ENCODE results near the gene THTPA. TPM values are rescaled to one million over a fixed set of nuclear protein-coding genes. Genes with fewer than 3 reads are reported as not detected.

Gene THTPA
- total and polyA plus RNA-seq, 2 of the 13 experiments (the other 11 are each of a cell fraction or from before 2014, with no cell fraction given) = 7.4 to 8.7 TPM

DNA sequence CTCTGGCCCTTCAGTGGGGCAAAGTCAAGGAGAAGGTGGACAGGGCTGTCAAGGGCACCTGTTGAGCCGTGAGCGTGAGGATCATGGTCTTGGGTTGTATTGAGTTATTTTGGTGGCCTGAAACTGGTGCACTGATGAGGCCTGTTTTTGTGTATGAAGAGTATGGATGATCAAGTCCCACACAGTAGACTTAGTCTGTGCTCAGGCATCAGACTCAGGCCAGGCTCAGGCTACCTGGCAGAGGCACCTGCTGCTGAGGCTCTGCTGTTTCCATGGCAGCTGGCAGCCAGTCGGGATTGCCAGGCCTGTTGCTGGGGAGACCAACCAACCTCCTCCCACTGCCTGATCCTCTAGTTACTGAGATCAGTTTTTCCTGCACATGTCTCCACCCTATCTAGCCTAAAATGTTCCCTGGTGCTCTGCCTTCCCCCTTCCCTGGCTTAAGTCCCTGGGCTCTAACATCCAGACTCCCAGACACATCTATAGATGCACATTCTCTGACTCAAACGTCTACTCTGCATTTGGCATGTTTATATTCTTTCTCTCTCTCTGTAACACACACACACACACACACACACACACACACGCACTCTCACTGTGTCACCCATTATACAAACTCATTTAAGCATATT lies 17.4 kb downstream of the THTPA start (continued):
- TF ChIP-seq, protein P1, sequence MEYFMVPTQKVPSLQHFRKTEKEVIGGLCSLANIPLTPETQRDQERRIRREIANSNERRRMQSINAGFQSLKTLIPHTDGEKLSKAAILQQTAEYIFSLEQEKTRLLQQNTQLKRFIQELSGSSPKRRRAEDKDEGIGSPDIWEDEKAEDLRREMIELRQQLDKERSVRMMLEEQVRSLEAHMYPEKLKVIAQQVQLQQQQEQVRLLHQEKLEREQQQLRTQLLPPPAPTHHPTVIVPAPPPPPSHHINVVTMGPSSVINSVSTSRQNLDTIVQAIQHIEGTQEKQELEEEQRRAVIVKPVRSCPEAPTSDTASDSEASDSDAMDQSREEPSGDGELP (IDR thresholded peaks at IDR 0.05; ENCODE audit: borderline replicate concordance, low read depth) = no peak
- TF ChIP-seq SMAD1 (CRISPR knock-in tag; IDR thresholded peaks at IDR 0.05; ENCODE audit: borderline replicate concordance, low read depth) (no peak), TOPORS (CRISPR knock-in tag; IDR thresholded peaks at IDR 0.05) (no peak), ZNF562 (CRISPR knock-in tag; IDR thresholded peaks at IDR 0.05; ENCODE audit: borderline replicate concordance) (no peak), RFX3 (CRISPR knock-in tag; IDR thresholded peaks at IDR 0.05) (no peak), ZNF383 (CRISPR knock-in tag; IDR thresholded peaks at IDR 0.05; ENCODE audit: borderline replicate concordance) (no peak), ZBTB7A (CRISPR knock-in tag; IDR thresholded peaks at IDR 0.05) (no peak), NRL (CRISPR knock-in tag; IDR thresholded peaks at IDR 0.05; ENCODE audit: borderline replicate concordance) (0 out of 2 replicates have a peak, but pooled peaks have one; percentile 49), U2AF2 (IDR thresholded peaks at IDR 0.05; ENCODE audit: low read depth, low read length) (no peak), ETV5 (CRISPR knock-in tag; IDR thresholded peaks at IDR 0.05; ENCODE audit: borderline replicate concordance) (no peak), ZNF607 (CRISPR knock-in tag; IDR thresholded peaks at IDR 0.05; ENCODE audit: borderline replicate concordance) (no peak), HNRNPL (IDR thresholded peaks at IDR 0.05; ENCODE audit: low read depth, low read length) (no peak), ZNF282 (IDR thresholded peaks at IDR 0.05; ENCODE audit: partially characterized antibody) (no peak), ZNF136 (CRISPR knock-in tag; IDR thresholded peaks at IDR 0.05; ENCODE audit: low read depth) (no peak), HES4 (CRISPR knock-in tag; IDR thresholded peaks at IDR 0.05; ENCODE audit: borderline replicate concordance) (peak; percentile 33; the same call in 1 of the 2 replicates), MIER2 (CRISPR knock-in tag; IDR thresholded peaks at IDR 0.05) (no peak)
- TF ChIP-seq, protein P2, sequence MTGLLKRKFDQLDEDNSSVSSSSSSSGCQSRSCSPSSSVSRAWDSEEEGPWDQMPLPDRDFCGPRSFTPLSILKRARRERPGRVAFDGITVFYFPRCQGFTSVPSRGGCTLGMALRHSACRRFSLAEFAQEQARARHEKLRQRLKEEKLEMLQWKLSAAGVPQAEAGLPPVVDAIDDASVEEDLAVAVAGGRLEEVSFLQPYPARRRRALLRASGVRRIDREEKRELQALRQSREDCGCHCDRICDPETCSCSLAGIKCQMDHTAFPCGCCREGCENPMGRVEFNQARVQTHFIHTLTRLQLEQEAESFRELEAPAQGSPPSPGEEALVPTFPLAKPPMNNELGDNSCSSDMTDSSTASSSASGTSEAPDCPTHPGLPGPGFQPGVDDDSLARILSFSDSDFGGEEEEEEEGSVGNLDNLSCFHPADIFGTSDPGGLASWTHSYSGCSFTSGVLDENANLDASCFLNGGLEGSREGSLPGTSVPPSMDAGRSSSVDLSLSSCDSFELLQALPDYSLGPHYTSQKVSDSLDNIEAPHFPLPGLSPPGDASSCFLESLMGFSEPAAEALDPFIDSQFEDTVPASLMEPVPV (CRISPR knock-in tag; IDR thresholded peaks at IDR 0.05) = no peak
- TF ChIP-seq, protein P3, sequence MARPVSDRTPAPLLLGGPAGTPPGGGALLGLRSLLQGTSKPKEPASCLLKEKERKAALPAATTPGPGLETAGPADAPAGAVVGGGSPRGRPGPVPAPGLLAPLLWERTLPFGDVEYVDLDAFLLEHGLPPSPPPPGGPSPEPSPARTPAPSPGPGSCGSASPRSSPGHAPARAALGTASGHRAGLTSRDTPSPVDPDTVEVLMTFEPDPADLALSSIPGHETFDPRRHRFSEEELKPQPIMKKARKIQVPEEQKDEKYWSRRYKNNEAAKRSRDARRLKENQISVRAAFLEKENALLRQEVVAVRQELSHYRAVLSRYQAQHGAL (CRISPR knock-in tag; IDR thresholded peaks at IDR 0.05; ENCODE audit: not compliant biosample characterization) = no peak
- TF ChIP-seq, protein P4, sequence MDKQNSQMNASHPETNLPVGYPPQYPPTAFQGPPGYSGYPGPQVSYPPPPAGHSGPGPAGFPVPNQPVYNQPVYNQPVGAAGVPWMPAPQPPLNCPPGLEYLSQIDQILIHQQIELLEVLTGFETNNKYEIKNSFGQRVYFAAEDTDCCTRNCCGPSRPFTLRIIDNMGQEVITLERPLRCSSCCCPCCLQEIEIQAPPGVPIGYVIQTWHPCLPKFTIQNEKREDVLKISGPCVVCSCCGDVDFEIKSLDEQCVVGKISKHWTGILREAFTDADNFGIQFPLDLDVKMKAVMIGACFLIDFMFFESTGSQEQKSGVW (CRISPR knock-in tag; IDR thresholded peaks at IDR 0.05; ENCODE audit: borderline replicate concordance) = 0 out of 2 replicates have a peak, but pooled peaks have one; percentile 51
- TF ChIP-seq, protein P5, sequence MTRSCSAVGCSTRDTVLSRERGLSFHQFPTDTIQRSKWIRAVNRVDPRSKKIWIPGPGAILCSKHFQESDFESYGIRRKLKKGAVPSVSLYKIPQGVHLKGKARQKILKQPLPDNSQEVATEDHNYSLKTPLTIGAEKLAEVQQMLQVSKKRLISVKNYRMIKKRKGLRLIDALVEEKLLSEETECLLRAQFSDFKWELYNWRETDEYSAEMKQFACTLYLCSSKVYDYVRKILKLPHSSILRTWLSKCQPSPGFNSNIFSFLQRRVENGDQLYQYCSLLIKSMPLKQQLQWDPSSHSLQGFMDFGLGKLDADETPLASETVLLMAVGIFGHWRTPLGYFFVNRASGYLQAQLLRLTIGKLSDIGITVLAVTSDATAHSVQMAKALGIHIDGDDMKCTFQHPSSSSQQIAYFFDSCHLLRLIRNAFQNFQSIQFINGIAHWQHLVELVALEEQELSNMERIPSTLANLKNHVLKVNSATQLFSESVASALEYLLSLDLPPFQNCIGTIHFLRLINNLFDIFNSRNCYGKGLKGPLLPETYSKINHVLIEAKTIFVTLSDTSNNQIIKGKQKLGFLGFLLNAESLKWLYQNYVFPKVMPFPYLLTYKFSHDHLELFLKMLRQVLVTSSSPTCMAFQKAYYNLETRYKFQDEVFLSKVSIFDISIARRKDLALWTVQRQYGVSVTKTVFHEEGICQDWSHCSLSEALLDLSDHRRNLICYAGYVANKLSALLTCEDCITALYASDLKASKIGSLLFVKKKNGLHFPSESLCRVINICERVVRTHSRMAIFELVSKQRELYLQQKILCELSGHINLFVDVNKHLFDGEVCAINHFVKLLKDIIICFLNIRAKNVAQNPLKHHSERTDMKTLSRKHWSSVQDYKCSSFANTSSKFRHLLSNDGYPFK (CRISPR knock-in tag; IDR thresholded peaks at IDR 0.05; ENCODE audit: borderline replicate concordance) = 0 out of 2 replicates have a peak, but pooled peaks have one; percentile 33

Measured in HepG2 (cell line).